ENCODE measurements around the gene SH2D2A.

The SH2D2A gene

GRCh38 chr1:156785458-156785857, 31.2 kb downstream of the SH2D2A start:
- no peak for TF ChIP-seq CTCF (IDR thresholded peaks at IDR 0.05)
- Histone ChIP-seq H3K27ac (no peak overlapping the region), H3K36me3 (ENCODE audit: control insufficient read depth, insufficient read depth, low read length) (no peaks in the 10 kb centered on the region), H3K79me2 (peaks cover 21% of the 10 kb centered on the region), H3K27me3 (ENCODE audit: control insufficient read depth, insufficient read depth, low read length) (no peaks in the 10 kb centered on the region), H3K4me2 (ENCODE audit: low read length) (no peak overlapping the region), H3K4me3 (ENCODE audit: low read depth, low read length) (no peak overlapping the region), H3K9ac (no peak overlapping the region), H3K4me1 (no peaks in the 10 kb centered on the region), H3K9me3 (ENCODE audit: control insufficient read depth, low read length) (no peaks in the 10 kb centered on the region), H2AFZ (no peak overlapping the region)

- Histone ChIP-seq H3K9ac (no peak overlapping the region), H3K27me3 (ENCODE audit: control insufficient read depth, insufficient read depth, low read length) (no peaks in the 10 kb centered on the region), H3K27ac (no peak overlapping the region), H3K4me2 (ENCODE audit: low read length) (no peak overlapping the region), H3K79me2 (peaks cover 25% of the 10 kb centered on the region), H3K4me3 (ENCODE audit: low read depth, low read length) (no peak overlapping the region), H2AFZ (no peak overlapping the region), H3K9me3 (ENCODE audit: control insufficient read depth, low read length) (no peaks in the 10 kb centered on the region), H3K36me3 (ENCODE audit: control insufficient read depth, insufficient read depth, low read length) (no peaks in the 10 kb centered on the region), H3K4me1 (peaks cover 4% of the 10 kb centered on the region)
- no peak for TF ChIP-seq CTCF (IDR thresholded peaks at IDR 0.05)
Measured at GRCh38 chr1:156781585-156782186, 35.0 kb downstream of the SH2D2A start.

GRCh38 chr1:156777573-156777972, 39.1 kb downstream of the SH2D2A start:
- Histone ChIP-seq H3K27me3 (ENCODE audit: control insufficient read depth, insufficient read depth, low read length) (no peaks in the 10 kb centered on the region), H3K4me1 (peaks cover 8% of the 10 kb centered on the region), H3K4me2 (ENCODE audit: low read length) (no peak overlapping the region)

GRCh38 chr1:156776942-156777341, 39.7 kb downstream of the SH2D2A start:
- TF ChIP-seq CTCF (IDR thresholded peaks at IDR 0.05): no peak
- Histone ChIP-seq H3K4me3 (ENCODE audit: low read depth, low read length) (no peak overlapping the region), H3K79me2 (peaks cover 32% of the 10 kb centered on the region), H3K27me3 (ENCODE audit: control insufficient read depth, insufficient read depth, low read length) (no peaks in the 10 kb centered on the region), H3K27ac (no peak overlapping the region), H3K9me3 (ENCODE audit: control insufficient read depth, low read length) (no peaks in the 10 kb centered on the region), H3K9ac (no peak overlapping the region), H3K4me2 (ENCODE audit: low read length) (no peak overlapping the region), H3K4me1 (peaks cover 10% of the 10 kb centered on the region), H2AFZ (no peak overlapping the region), H3K36me3 (ENCODE audit: control insufficient read depth, insufficient read depth, low read length) (no peaks in the 10 kb centered on the region)

More at GRCh38 chr1:156777573-156777972, 39.1 kb downstream of the SH2D2A start:
- no peaks in the 10 kb centered on the region for H3K36me3 ChIP-seq (ENCODE audit: control insufficient read depth, insufficient read depth, low read length)
- TF ChIP-seq CTCF (IDR thresholded peaks at IDR 0.05): no peak
- no peaks in the 10 kb centered on the region for H3K9me3 ChIP-seq (ENCODE audit: control insufficient read depth, low read length)
- H3K79me2 ChIP-seq: peaks cover 33% of the 10 kb centered on the region
- H3K27ac ChIP-seq: no peak overlapping the region
- H2AFZ ChIP-seq: no peak overlapping the region
- no peak overlapping the region for H3K9ac ChIP-seq
- H3K4me3 ChIP-seq (ENCODE audit: low read depth, low read length): no peak overlapping the region

- Histone ChIP-seq H3K9me3 (ENCODE audit: control insufficient read depth, low read length) (no peaks in the 10 kb centered on the region), H3K27ac (no peak overlapping the region), H2AFZ (no peak overlapping the region), H3K9ac (no peak overlapping the region), H3K4me3 (ENCODE audit: low read depth, low read length) (no peak overlapping the region), H3K79me2 (peaks cover 30% of the 10 kb centered on the region), H3K4me1 (peaks cover 10% of the 10 kb centered on the region), H3K27me3 (ENCODE audit: control insufficient read depth, insufficient read depth, low read length) (no peaks in the 10 kb centered on the region), H3K36me3 (ENCODE audit: control insufficient read depth, insufficient read depth, low read length) (no peaks in the 10 kb centered on the region), H3K4me2 (ENCODE audit: low read length) (no peak overlapping the region)
- no peak for TF ChIP-seq CTCF (IDR thresholded peaks at IDR 0.05)
Measured at GRCh38 chr1:156775799-156776198, 40.8 kb downstream of the SH2D2A start.
